Muscle of back (tissue), 11 donors: ENCODE results near the gene KNDC1. TPM values are rescaled to one million over a fixed set of nuclear protein-coding genes. Genes with fewer than 3 reads are reported as not detected.

Source experiments
- DNase-seq, 3 donors: peaks; one replicate each; pipeline versions ENCODE4 v3.0.0 to v3.0.0-alpha.2; 2013
- polyA plus RNA-seq, 10 donors: library from polyadenylated mRNA; unstranded; fragments of 120-200 nt; gene quantifications; one replicate each; pipeline ENCODE4 v1.2.1, GENCODE V29; 2013; ENCODE audit not compliant: insufficient read length in 10 of 10

The KNDC1 gene
- polyA plus RNA-seq, 10 donors = 1.4 to 7.5 (median 4.1) TPM

DNA sequence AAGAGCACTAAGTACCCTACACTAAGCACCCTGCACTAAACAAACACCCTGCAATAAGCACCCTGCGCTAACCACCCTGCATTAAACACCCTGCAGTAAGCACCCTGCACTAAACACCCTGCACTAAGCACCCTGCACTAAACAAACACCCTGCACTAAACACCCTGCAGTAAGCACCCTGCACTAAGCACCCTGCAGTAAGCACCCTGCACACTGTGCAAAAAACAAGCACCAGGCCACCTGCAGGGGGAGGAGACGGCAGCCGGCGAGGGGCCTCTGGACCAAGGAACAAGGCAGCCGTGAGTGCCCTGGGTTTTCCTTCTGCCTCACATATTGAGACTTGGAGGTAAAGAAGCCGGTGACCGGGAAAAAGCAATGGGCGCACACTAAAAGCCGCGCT, 30.2 kb downstream of the KNDC1 start:
- no peak for DNase-seq

DNA sequence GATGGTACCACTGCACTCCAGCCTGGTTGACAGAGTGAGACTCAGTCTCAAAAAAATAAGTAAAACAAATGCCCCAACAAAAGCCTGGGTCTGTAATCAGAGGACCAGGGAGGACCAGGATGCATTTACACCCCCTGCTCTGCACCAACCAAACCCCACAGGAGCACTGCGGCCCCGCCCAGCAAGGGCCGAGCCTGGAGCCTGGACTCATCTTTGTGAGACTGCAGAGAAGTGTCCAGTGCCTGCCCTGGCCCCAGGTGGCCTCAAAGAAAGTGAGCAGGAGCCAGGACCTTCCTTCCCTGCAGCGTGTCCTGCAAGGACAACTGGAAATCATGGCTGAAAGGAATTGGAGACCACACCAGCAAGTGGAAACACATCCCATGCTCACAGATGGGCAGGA, 31.6 kb downstream of the KNDC1 start:
- no peak for DNase-seq

DNA sequence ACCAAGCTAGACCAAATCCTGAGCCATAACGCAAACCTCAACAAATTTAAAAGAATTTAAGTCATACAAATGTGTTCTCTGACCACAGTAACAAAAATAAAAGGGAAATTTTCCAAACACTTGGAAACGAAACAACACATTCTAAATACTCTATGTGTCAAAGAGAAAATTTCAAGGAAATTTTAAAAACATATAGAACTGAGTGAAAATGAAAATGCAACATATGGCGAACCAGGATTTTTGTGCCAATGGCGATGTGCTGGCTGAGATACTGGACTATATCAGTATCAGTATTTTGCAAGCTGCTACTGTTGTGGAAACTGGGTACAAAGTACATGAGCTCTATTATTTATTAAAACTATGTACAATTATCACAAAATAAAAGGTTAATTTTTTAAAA, 34.1 kb downstream of the KNDC1 start:
- no peak for DNase-seq

DNA sequence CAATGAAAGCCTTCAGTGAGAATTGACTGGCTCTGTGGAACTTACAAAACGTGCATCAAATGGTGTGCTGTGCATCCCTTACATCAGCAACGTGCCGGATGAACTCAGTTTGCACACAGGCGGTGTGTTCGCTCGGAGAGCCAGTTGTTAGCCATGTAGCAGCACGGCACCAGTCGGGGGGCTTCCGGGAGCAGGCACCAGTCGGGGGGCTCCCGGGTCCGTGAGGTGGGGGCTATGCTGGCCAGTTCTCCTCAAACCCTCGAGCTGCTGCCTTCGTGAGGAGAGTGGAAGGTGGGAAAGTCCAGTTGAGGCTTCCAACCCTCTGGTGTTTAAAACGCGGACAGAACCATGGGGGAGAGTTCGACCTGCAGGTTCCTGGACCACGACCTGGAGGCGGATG, 35.1 kb downstream of the KNDC1 start:
- DNase-seq = no peak

DNA sequence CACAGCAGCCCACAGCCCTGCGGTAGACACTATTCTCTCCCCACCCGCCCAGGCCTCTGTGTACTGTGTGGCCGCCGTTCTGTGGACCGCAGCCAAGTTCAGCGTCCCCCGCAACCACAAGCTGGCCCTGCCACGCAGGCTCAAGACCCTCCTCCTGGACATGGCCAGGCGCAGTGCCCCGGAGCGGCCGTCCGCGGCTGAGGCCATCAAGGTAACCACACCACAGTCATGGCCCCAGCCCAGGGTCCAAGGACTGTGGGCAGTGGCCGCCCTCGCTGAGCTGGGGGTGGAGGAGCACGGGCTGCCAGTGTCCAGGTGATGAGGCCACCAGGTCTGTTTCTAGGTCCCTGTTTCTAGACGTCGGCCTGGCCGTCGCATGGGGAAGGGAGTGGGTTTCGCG, 35.6 kb downstream of the KNDC1 start:
- DNase-seq = no peak

DNA sequence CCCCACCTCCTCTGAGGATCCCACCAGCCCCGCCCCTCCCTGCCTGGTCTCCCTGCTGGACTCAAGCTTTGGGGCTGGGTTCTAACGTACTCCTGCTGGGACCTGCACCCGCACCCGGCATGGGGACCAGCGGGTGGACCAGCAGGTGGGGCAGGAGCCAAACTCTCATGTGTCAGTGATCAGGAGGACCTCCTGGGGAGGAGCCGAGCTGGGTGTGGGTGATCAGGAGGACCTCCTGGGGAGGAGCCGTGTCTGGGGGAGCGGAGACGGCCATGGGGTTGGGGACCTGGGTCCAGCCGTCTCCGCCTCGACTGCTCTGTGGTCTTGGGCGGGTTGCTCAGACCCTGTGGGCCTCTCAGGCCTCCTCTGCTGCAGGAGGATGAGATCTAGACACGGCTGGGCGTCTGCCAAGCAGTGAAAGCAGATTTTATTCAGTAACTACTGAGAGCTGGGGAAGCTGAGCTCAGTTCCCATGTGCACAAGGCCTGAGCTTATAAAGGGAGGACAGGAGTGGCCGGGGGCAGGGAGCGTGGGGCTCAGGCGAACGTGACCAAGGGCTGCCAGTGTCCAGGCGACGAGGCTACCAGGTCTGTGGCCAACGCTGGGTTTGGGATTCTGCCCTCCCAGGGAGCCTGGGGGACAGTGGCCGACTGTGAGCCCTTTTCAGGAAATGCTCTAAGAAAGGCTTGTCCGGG, 36.3 kb downstream of the KNDC1 start:
- peak; percentile 17 to 79 (median 48) for DNase-seq

DNA sequence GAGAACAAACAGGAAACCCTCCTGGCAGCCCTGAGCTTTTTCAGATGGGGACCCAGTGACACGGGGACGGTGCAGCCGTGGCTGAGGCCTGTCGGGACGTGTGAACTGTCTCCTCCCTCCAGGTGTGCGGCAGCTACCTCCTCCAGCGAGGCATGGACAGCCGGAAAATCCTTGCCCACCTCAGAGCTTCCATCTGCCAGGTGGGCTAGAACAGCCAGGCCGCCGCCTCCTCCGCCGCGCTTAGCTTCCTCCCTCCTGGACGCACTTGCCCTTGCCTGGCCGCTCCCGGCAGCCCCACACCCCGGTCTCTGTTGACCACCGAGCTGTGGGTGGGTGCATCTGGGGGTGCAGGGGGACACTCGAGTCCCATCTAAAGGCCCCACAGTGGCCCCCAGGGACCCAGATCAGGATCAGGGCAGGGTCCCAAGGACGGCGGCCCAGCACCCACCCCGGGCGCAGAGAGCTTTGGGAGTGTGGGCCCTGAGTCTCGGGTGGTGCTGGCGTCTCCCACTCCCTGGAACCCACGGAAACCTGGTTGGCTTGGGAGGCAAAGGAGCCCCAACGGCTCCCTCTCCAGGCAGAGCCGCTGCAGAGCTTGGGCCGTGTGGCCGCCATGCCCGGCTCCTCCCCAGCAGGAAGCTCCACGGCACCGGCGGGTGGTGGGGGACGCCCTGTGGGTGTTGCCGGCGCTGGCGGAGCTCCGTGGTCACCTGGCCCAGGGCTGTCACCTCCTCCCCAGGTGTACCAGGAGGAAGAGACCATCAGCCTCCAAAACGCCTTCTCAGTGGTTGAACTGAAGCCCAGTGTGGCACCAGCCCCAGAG, 37.1 kb downstream of the KNDC1 start:
- no peak for DNase-seq

DNA sequence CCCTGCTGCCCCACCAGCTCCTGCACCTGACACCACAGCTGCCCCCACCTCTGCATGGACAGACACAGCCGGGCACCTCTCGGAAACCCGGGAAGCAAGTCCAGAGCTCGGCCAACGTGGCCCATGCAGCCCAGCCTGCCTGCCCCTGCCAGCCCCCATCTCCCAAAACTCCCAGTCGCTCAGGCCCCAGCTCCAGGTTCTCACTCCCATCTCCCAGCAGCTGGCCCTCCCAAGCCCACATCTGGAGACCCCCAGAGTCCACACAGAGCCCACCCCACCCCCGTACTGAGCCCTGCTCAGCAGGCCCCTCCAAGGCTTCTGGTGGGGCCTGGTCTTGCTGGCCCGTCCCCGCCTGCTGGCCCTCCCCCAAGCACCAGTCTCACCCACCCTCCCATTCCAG, 37.8 kb downstream of the KNDC1 start:
- DNase-seq = no peak

DNA sequence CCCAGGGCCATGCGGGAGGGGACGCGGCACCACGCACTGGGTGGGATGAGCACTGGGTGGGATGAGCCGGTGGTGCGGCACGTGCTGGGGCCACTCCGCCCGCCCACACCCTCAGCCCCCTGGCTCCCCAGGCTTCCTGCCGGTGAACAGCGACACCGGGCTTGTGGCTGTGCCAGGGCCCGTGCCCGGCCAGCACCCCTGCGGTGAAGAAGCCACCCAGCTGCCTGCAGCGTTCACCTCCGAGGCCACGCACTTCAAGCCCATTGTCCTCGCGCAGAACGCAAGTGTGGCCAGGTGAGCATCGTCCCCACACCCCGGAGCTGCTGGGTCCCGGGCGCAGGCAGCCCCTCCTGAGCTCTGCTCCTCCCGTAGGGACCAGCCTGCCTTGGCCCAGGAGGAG, 38.2 kb downstream of the KNDC1 start:
- DNase-seq = no peak

DNA sequence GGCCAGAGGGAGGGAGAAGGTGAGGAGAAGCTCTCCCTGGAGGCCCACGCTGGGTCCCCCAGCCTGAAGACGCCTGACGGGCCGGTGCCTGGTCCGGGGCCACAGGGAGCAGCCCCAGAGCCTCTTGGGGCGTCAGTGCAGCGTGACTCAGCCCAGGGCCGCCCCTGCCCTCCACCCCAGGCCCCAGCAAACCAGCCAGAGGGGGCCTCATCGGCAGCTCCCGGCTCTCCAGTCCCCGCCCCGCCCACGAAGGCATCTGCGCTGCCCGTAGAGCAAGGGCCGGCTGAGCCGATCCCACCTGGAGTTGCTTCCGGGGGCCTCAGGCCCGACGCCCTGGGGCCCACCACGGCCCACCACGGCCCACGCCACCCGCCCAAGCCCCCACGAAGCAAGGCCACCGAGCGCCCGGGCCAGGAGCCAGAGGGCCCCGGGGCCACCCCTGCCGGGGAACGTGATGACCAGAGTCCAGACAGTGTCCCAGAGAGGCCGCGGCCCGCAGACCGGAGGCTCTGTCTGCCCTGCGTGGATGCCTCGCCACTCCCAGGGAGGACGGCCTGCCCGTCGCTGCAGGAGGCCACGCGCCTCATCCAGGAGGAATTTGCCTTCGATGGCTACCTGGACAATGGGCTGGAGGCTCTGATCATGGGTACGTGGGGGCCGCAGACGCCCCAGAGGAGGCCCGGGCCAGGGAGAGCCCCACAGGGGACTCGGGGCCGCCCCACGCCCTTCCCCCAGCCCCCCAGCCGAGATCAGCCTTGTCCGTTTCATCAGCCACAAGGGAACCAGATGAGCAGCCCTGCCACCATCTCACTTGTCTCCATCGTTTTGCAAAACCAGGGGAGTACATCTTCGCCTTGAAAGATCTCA, 38.8 kb downstream of the KNDC1 start:
- DNase-seq = no peak

DNA sequence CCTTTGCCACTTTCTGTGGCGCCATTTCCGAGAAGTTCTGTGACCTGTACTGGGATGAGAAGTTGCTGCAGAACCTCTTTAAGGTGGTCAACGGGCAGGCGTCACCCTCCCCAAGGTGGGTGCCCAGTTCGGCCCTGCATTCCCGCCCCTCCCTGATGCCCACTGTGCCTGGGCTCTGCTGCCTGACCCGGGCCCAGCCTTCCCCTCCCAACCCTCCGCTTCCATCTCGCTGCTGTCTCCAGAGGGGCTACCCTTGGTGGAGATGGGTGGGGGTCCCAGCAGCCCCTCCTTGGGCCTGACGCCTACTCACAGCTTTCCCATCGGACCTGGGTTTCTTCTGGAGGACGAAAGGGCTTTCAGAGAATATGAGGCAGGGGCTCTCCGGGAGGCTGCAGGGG, 39.5 kb downstream of the KNDC1 start:
- DNase-seq = no peak

DNA sequence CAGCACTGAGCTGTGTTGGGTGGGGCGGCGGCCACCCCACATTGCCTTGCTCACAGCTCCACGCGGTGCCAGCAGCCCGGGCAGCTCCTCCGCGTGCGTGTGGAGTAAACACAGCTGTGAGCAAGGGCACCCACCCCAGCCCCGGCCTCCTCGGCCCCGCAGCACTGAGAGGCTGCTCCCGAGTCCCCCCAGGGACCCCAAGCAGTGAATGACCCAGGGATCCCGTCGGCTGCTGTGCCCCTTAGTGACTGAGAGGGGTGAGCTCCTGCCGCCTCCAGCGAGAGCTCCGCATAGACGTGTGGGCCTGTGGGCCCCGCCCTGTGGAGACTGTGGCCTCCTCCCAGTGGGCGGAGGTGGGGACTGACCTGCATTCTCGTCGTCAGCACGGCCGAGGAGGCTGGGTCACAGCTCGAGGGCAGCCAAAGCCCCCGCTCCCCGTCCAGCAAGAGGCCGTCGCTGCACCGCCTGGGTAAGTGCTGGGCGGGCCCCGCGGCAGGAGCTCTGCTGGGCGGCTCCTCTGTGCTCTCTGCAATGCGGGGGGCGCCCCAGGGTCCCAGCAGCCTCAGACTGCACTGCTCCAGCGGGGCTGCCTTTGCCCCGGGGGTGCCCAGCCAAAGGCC, 40.1 kb downstream of the KNDC1 start:
- DNase-seq = no peak

DNA sequence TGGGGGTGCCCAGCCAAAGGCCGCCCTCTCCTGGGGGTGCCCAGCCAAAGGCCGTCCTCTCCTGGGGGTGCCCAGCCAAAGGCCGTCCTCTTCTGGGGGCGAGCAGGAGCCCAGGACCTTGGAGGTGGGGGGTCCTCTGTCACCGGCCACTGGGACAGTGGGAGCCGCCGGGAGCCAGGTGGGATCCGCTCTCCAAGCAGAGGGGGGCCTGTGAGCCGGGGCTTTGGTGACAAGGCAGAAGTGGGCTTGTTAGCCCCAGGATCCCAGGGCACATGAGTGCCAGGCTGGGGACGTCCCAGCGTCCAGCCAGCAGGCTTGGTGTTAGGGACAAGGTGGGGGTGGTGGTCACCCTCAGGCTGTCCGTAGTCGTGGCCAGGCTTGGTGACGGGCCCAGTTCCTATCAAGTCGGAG, 40.6 kb downstream of the KNDC1 start:
- no peak for DNase-seq

DNA sequence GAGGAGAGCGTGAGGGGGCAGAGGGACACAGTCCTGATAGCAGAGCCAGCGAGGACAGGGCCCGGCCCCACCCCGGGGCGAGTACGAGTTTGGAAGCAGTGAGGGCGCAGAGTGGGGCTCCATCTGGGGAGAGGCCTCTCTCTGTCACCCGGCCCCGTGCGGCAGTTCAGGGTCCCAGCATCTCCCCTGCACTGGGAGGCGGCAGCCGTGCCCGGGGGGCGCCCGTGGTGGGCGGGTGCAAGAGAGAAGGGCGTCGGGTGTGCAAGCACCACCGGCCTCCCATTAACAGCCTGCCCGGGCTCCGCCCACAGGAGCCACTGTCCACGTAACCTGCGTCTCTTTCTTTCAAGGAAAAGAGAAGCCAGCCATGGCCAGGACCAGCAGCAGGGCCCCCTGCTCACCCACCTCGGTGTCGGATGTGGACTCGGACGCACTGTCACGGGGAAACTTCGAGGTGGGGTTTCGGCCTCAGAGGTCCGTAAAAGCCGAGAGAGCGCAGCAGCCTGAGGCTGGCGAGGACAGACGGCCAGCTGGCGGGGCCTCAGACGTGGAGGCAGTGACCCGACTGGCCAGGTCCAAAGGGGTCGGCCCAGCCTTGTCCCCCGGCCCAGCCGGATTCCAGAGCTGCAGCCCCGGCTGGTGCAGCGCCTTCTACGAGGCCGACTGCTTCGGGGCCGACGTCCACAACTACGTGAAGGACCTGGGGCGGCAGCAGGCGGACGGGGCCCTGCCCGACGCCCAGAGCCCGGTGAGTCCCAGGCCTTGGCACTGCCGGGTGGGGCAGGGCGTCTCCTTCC, 41.3 kb downstream of the KNDC1 start:
- DNase-seq = no peak

DNA sequence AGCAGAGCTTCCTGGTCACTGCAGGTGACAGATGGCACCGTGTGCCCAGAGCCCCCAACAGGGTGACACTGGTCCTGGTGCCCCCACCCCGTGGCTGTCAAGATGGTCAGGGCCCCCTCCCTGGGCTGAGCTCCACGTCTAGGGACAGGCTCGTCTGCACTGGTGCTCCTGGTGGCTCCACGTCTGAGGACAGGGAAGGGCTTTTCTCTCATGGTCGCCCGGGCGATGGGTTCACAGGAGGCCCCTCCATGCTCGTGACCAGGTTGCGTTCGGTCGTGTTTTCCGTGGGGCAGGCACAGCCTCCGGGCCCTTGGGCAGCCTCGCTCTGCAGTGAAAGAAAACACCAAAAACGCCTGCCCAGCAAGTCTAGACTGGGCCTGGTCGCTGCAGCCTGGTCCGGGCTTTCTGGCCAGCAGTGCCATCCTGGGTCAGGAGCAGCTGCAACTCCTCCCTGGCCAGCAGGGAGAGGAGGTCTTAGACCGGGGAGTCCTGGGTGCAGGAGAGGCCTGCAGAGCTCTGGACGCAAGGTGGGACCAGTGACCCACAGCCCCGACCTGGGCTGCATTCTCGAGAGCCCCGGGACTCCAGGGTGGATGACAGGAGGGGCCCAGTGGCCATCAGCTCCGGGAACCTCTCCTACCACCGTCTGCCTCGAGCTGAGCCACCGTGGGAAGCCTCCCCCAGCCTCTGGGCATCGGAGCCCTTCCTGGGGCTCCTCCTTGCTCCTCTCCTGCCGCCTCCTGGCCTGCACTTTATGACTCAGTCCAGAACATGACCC, 42.1 kb downstream of the KNDC1 start:
- no peak for DNase-seq

DNA sequence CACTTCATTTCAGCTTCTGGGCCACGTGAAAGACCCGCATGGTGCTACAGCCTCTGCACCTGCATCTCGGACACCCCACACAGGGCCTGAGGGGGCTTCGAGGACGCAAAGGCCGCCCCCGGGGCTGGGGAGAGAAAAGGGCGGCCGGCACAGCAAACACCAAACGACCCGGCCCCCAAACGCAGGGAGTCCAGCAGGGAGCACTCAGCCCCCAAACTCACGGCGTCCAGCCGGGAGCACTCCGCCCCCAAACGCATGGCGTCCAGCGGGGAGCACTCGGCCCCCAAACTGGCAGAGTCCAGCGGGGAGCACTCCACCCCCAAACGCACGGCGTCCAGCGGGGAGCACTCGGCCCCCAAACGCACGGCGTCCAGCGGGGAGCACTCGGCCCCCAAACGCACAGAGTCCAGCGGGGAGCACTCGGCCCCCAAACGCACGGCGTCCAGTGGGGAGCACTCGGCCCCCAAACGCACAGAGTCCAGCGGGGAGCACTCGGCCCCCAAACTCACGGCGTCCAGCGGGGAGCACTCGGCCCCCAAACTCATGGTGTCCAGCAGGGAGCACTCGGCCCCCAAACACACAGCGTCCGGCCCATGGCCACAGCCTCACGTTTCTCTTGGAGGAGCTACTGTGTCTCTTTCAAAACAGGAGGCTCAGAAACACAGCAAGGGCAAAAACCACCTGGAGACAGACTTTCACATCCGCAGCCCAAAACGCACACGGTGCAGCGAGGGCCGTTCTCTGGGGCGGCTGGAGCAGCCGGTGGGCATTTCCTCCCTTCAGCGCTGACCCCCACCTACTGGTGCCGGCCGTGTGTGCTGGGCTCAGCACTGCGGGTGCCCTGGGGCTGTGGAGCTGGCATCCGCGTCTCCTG, 43.0 kb downstream of the KNDC1 start:
- no peak for DNase-seq

DNA sequence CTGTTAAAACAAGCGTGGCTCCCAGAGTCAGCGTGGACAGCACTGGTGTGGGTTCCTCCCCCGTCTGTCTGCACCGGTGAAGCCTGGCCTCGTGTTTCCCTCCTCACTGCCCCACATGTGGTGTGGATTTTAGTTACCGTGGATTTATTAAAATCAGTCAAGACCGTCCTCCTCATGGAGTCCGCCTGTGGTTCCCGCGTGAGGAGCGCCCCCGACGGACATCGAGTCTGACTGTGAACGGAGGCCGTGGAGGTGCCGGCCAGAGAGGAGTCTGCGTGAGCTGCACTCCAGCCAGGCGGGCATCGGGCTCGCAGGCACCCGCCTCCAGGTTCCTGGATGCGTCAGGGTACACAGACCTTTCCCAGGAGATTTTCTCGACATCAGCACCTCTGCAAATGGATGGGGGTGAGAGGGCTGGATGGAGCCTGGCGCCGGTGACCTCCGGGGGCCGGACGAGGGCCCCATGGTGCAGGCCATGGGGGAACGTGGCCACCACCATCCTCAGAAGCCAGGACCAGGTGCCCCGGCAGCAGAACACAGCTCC, 43.7 kb downstream of the KNDC1 start:
- no peak for DNase-seq

DNA sequence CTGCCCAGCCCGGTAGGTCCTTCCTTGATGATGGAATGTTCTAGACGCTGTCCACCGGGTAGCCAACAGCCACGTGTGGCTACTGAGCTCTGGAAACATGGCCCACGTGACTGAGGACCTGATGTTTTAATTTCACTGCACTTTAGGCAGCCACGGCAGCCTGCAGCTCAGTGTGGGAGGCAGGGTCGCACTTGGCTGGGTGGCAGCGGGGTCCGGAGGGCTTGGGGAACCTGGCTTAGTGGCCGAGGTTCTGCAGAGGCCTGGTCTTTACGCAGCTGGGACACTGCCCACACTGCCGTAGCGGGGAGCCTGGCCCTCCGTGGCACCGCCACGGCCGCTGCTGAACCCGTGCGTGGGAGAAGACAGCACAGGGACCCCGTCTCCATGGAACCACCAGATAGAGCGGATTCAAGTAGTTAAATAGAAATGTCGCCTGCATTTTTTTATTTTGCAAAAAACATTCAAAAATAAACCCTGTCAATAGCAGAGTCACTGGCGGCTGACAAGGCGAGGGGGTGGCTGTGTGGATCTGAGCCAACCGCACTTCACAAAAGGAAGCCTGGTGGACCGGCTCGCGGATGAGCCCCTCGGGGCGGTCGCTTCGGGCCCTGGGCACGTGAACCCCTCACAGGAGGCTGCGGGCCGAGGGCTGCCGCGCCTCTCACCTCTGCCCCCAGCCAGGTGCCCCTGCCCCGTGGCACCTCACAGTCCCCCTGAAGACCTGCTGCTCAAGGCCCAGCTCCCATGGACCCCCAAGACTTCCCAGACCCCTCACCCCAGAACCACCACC, 44.4 kb downstream of the KNDC1 start:
- no peak for DNase-seq
